ENCODE measurements around the gene TMEM207. TPM values are rescaled to one million over a fixed set of nuclear protein-coding genes. Genes with fewer than 3 reads are reported as not detected.

Gene TMEM207
- total RNA-seq, 2 donors from 2014 or later, result not detected

DNA sequence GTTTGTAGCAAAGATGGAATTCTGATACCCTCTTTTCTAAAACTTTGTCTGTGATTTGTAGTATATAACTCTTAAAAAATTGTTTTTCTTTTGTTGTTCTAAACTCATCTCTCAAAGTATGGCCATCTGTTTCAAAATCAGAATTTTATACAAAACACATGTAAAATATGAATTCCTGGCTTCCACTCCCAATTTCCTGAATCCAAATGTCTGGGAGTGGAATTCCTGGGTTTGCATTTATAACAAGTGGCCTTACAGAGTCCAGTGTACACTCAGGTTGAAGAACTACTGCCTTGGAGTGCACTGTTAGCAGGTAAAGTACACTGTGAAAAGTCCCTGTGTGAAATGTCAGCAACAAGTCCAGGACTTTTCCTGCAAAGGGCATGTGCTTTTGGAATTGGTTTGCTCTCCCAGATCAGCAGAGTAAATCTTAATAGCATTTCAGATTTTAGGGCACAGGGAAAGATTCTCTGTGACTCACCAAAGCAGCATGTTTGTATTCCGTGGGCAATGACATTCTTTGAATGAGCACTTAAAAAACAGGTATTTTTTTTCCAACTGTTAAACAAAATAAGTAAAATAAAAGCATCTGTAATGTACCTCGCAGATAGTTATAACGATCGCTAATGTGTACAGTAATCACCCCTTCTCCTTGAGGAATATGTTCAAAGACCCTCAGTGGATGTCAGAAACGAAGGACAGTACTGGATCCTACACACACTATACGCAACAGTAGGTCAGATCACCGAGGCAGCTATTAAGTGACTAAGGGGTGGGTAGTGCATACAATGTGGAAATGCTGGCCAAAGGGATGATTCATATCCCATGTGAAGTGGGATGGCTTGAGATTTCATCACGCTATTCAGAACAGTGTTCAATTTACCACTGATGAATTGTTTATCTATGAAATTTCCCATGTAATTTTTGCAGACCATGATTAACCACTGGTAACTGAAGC lies 63.7 kb downstream of the TMEM207 start:
- TF ChIP-seq CTCF (IDR thresholded peaks at IDR 0.05), result no peak
- Histone ChIP-seq H3K27ac (no peak overlapping the region), H3K4me3 (no peak overlapping the region), H3K27me3 (no peaks in the 10 kb centered on the region), H3K4me1 (no peaks in the 10 kb centered on the region), H3K36me3 (no peaks in the 10 kb centered on the region), H3K9me3 (no peaks in the 10 kb centered on the region)
- DNase-seq (ENCODE audit: low spot score), result no peak

- no peaks in the 10 kb centered on the region for H3K27me3 ChIP-seq
- H3K9me3 ChIP-seq, result no peaks in the 10 kb centered on the region
- H3K4me3 ChIP-seq, result no peak overlapping the region
- peak; percentile 44 to 72 for TF ChIP-seq CTCF (IDR thresholded peaks at IDR 0.05)
- DNase-seq (ENCODE audit: low spot score), result no peak
- no peaks in the 10 kb centered on the region for H3K36me3 ChIP-seq
- no peak overlapping the region for H3K27ac ChIP-seq
- H3K4me1 ChIP-seq, result no peaks in the 10 kb centered on the region
These were observed 65.4 kb downstream of the TMEM207 start for GRCh38 chr3:190384309-190384756.

- Histone ChIP-seq H3K9me3 (no peaks in the 10 kb centered on the region), H3K4me1 (no peaks in the 10 kb centered on the region), H3K27me3 (no peaks in the 10 kb centered on the region), H3K4me3 (no peak overlapping the region), H3K27ac (no peak overlapping the region), H3K36me3 (no peaks in the 10 kb centered on the region)
- DNase-seq (ENCODE audit: low spot score), result no peak
- no peak for TF ChIP-seq CTCF (IDR thresholded peaks at IDR 0.05)
These were observed 67.6 kb downstream of the TMEM207 start for GRCh38 chr3:190382082-190382481.

- H3K36me3 ChIP-seq, result no peaks in the 10 kb centered on the region
- H3K27ac ChIP-seq, result no peak overlapping the region
- H3K27me3 ChIP-seq, result no peaks in the 10 kb centered on the region
- no peak overlapping the region for H3K4me3 ChIP-seq
- DNase-seq (ENCODE audit: low spot score), result no peak
- TF ChIP-seq CTCF (IDR thresholded peaks at IDR 0.05), result no peak
- no peaks in the 10 kb centered on the region for H3K4me1 ChIP-seq
- H3K9me3 ChIP-seq, result no peaks in the 10 kb centered on the region
These were observed 68.3 kb downstream of the TMEM207 start for GRCh38 chr3:190381441-190381840.

DNA sequence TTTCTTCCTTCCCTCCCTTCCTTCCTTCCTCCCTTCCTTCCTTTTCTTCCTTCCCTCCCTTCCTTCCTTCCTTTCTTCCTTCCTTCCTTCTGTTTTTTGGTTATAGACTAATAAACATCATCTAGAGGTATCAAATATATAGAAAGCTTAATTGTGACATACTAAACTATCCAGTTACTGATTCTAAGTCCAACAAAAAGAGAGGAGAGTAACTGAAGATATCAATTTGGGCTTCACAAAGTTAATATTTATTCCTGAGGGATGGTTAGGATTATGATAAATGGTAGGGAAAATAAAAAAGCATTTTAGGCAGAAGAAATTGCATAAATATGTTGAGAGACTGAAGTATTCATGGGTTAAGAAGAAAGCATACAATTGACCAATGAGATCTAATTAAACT lies 69.5 kb downstream of the TMEM207 start:
- Histone ChIP-seq H3K4me3 (no peak overlapping the region), H3K9me3 (no peaks in the 10 kb centered on the region), H3K27ac (no peak overlapping the region), H3K4me1 (no peaks in the 10 kb centered on the region), H3K27me3 (no peaks in the 10 kb centered on the region), H3K36me3 (no peaks in the 10 kb centered on the region)
- no peak for DNase-seq (ENCODE audit: low spot score)
- TF ChIP-seq CTCF (IDR thresholded peaks at IDR 0.05), result no peak

Other genes starting within 250 kb of the TMEM207 start
- gene CLDN1, start 127.5 kb downstream of the TMEM207 start, total RNA-seq, result 10 to 100 TPM in 1 of 2 donors, 1 to 10 TPM in 1; 9.0 to 12.7 TPM
- gene CLDN16, start 61.7 kb downstream of the TMEM207 start, total RNA-seq, result under 1 TPM in 1 of 2 donors, not detected in 1; 0.16 TPM
- gene IL1RAP, start 64.2 kb upstream of the TMEM207 start, total RNA-seq, result 1 to 10 TPM; 3.4 to 6.3 TPM

Measured in right atrium auricular region (tissue), 2 donors.